Astrocyte of the cerebellum (primary cell): ENCODE measurements around the gene HECW1.

Experiments
- DNase-seq: peaks from one replicate; pipeline ENCODE4 v3.0.0-alpha.2; 2011; ENCODE audit warnings: low read depth
- H3K4me3 ChIP-seq: 2 replicates; pipeline ENCODE4 v1.5.1; 2011; ENCODE audit warnings: mild to moderate bottlenecking, low read depth, low read length, moderate library complexity
- in situ Hi-C: cut with HindIII; loops from 2 replicates; pipeline ENCODE4 v1.10.0; 2017; ENCODE audit warnings: low sequenced_read_pairs
- TF ChIP-seq, protein P1 (sequence below): IDR thresholded peaks from 2 replicates; pipeline ENCODE4 v1.5.1; 2012; ENCODE audit warnings: low read length, low read depth, moderate library complexity, mild to moderate bottlenecking; ENCODE audit errors: missing control alignments

HECW1 gene

DNA sequence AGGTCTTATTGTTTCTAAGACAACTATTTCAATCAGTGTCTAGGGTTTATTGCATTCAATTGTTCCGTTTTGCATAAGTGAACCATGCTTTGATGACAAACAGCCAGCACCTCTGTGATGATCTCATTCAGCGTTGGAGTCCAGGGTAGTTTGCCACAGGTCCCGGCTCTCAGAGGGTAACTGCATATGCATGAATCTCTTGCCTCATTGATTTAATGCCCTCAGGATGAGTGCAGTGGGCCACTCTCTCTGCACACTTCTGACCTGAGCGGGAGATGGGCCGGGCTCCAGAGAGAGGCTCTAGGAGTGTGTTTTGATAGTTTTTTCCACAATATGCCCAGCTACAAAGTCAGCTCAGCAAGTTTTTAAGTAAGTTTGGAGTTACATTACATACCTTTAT is 83.9 kb downstream of the HECW1 start:
- no peak for DNase-seq
- H3K4me3 ChIP-seq: no peak overlapping the region
- in situ Hi-C loops: no loop called here
- TF ChIP-seq, protein P1, sequence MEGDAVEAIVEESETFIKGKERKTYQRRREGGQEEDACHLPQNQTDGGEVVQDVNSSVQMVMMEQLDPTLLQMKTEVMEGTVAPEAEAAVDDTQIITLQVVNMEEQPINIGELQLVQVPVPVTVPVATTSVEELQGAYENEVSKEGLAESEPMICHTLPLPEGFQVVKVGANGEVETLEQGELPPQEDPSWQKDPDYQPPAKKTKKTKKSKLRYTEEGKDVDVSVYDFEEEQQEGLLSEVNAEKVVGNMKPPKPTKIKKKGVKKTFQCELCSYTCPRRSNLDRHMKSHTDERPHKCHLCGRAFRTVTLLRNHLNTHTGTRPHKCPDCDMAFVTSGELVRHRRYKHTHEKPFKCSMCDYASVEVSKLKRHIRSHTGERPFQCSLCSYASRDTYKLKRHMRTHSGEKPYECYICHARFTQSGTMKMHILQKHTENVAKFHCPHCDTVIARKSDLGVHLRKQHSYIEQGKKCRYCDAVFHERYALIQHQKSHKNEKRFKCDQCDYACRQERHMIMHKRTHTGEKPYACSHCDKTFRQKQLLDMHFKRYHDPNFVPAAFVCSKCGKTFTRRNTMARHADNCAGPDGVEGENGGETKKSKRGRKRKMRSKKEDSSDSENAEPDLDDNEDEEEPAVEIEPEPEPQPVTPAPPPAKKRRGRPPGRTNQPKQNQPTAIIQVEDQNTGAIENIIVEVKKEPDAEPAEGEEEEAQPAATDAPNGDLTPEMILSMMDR: no peak

GRCh38 chr7:43198016-43198415 is 85.6 kb downstream of the HECW1 start:
- in situ Hi-C loops: no loop called here
- TF ChIP-seq, protein P1: no peak
- no peak for DNase-seq
- H3K4me3 ChIP-seq: no peak overlapping the region

DNA sequence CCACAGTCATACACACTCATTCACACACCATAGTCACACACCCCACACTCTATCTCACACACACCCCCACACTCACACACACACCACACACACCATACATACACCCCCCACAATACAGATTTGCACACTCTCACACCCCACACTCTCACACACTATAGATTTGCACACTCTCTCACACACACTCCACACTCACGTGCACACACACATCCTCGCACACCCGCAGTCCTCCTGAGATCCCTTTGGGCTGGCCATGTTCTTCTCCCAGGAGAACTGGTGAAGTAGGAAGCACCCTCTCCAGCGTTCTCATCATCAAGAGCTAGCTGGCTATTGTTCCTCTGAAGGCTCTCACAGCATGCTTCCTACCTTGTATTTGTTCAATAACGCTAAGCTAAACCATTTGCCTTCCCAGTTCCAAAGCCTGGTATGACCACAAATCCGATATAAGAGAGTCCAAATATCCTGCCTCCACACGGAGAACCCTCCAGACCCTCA is 86.2 kb downstream of the HECW1 start:
- TF ChIP-seq, protein P1: no peak
- H3K4me3 ChIP-seq: no peak overlapping the region
- in situ Hi-C loops: no loop called here
- no peak for DNase-seq

DNA sequence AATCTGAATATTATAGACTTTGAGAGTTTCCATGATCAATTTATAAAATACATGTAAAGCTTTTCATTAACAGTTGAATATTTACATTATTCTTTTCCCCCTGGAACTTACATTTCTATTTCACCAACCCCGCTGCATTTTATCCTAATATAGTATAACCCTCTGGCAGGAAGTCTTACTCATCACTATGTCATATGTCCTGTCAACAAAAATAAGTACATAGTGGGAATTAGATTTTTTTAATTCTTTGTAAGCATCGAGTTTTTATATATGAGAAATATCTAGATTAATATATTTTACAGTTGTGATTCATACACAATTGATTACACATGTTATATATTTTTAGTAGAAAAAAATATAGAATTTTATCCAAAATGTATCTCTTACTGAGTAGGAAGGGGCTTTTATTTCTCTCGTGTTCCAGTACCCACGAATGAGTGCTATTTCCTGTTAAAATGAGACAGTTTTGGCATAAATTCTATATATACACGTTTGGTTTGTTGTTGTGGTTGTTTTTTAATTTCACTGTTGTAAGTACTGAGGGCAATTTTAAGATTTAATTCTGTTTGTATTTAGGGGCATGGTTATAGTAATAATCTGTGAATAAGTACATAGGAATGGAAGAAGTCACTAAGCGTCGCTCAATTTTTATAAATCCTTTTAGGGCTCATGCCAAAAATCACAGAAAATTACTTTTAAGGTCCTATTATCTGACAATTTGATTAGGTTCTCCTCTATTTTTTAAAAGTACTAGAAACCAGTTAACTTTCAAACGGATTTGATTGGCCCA is 87.1 kb downstream of the HECW1 start:
- in situ Hi-C loops: no loop called here
- TF ChIP-seq, protein P1: no peak
- no peak overlapping the region for H3K4me3 ChIP-seq
- DNase-seq: no peak

DNA sequence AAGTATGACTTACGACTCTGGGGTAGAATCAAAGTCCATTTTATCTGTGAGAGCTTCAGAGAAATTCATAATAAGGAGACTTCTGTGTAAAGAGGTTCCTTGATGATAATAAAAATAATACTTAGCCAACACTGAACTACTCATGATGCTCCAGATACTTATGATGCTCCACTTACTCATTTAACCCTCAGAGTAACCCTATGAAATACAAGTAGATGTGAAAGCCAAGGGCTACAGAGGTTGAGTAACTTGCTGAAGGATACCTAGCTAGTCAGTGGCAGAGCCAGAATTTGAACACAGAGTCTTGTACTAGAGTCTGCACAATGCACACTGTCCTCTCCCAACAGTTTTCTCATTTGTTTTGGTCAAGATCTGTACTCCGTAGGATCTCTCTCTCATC is 89.5 kb downstream of the HECW1 start:
- TF ChIP-seq, protein P1: no peak
- no peak for DNase-seq
- in situ Hi-C loops: no loop called here

DNA sequence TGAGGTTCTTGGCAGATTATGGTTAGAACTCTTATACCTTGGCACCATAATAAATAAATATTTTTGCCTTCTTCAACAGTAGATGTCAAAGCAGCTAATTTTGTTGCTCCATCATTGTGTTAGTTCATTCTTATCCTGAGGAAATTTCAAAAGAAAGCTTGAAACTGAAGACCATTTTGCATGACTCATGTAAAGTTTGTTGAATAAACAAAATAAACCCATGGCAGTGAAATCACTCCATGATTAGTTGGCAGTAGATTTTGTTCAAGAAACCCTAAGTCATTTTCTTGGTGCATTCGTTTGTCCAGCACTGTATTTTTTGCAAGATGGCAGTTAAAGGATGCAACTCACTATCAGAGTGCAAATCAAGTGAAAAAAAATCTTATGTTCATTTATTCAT is 91.6 kb downstream of the HECW1 start:
- peak; percentile 13 for DNase-seq
- no peak overlapping the region for H3K4me3 ChIP-seq
- in situ Hi-C loops: no loop called here
- TF ChIP-seq, protein P1: no peak

More for the DNA sequence above, 89.5 kb downstream of the HECW1 start:
- no peak overlapping the region for H3K4me3 ChIP-seq
